Measurements from ENCODE around the gene ATP11A.

The ATP11A gene

DNA sequence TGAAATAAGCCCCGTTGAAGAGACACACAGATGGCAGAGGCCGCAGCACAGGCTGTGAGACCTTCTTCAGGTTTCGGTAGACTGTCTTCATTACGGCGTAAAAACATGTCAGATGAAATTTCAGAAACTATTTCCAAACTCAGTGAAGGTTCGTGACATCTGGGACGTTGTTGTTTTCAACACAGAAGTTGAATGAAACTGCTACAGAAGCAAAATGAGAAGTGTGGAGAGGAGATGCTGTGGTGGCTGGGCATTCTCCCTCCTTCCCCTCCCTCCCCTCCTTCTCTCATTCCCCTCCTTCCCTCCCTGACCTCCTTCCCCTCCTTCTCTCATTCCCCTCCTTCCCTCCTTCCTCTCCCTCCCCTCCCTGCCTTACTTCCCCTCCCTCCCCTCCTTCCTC is 113.6 kb downstream of the ATP11A start:
- no peak for DNase-seq

DNA sequence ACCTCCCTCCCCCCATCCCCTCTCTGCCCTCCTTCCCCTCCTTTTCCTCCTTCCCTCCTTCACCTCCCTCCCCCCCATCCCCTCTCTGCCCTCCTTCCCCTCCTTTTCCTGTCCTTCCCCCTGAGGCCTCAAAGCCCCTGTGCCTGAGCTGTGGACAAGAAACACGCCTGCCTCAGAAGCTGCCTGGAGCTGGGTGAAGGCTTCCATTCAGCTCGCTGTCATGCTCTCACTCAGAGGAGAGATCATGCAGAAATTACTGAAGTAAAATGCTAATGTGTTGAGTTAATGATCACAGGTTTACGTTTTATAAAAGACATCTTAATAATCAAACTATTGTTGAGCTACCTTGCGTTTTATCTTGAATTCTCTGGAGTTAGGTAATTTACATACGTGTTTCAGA is 114.5 kb downstream of the ATP11A start:
- no peak for DNase-seq

DNA sequence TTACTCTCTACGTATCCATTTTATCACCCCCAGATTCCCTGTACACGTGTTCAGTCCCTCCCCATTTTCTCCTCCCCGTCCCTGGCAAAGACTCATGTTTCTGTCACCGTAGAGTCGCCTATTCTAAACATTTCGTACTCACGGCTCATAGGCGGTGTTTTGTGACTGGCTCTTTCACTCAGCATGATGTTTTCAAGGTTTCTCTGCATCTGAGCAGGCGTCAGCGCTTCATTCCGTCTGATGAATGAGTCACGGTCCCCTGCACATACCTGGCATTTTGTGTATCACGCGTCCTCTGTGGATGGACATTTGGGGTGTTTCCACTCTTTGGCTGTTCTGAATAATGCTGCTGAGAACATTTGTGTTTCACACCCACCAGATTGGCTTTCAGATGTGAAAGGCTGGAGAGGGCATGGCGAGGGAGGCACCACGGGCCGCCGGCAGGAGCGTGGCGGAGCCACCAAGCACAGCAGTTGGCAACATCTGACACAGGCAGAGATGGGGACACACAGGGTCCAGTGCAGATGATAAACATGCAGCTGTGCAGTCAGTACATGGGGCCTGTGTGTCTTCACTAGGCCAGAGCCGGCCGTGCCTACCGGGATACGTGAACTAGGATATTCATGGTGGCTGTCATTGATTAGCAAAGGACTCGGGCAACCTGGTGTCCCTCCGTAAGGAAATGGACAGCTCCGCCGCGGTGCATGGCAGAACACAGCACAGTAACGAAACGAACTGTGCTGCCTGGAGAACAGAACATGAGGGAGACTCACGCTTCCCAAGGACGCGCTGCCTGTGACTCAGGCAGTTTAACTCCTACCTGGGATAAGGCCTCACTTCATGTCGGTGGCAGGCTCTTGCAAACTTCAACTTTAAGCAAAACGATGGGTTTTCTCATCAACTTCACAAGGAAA is 117.2 kb downstream of the ATP11A start:
- no peak for DNase-seq

DNA sequence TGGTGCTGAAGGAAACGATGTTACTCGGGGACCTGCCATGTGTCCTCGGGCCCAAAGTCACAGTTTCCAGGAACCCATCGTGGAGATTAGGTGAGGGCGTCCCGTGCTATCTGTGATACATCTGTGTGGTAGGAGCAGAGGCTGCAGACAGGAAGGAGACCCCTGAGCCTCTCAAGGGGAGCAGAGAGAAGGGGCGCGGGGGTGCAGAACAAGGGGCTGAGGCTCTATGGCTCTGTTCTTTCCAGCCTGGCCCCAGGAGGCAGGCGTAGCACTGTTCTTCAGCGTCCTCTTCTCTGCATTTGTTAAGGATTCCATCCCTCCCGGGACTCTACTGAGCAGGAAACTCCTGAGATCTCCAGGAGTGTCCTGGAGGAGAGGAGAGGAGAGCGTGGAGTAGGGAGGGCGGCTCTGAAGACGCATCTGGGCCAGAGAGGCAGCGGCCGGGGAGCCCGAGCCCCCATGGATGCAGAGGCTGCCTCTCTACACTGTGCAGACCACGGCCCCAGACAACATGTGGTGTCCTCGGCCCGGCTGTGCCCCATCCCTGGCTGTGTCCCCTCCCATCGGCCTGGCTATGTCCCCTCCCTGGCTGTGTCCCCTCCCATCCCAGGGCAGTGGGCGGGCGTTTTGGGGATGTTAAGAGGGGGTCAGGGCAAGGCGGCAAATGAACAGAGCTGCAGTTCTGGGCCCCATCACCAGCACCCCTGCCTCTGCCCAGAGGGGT is 118.0 kb downstream of the ATP11A start:
- DNase-seq: no peak

DNA sequence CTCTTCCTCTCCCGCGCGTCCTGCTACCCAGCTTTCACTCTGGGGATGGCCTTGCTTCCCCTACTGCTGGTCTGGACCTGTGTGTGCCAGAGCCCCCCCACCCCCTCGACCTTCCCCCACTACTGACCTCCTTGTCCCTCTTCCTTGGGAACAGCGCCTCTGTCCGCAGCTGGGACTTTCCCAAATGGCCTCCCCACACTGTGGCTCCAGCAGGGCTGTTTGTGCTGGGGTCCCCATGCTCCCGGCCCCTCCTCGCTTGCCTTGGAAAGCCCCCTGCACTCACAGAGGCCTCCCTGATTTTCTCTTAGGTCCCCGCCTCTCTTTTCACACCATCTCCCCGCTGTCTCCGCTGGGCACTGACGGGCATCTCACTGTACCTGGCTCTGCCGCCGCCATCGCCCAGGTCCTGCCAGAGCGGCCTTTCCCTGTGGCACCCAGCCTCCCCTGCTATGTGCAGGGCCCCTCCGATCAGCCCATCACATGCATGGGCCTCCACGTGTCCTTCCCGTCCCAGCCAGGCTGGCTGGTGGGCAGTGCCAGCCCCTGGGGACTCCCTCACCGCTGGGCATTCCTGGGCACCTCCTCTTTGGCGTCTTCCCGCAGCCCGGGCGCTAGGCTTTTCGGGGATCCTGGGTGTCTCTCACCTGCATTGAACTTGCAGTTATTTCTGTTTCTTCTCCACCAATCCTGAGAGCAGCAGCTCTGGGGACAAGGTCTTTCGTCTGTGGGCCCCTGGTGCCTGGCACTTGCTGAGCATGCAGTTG is 118.7 kb downstream of the ATP11A start:
- DNase-seq: no peak

DNA sequence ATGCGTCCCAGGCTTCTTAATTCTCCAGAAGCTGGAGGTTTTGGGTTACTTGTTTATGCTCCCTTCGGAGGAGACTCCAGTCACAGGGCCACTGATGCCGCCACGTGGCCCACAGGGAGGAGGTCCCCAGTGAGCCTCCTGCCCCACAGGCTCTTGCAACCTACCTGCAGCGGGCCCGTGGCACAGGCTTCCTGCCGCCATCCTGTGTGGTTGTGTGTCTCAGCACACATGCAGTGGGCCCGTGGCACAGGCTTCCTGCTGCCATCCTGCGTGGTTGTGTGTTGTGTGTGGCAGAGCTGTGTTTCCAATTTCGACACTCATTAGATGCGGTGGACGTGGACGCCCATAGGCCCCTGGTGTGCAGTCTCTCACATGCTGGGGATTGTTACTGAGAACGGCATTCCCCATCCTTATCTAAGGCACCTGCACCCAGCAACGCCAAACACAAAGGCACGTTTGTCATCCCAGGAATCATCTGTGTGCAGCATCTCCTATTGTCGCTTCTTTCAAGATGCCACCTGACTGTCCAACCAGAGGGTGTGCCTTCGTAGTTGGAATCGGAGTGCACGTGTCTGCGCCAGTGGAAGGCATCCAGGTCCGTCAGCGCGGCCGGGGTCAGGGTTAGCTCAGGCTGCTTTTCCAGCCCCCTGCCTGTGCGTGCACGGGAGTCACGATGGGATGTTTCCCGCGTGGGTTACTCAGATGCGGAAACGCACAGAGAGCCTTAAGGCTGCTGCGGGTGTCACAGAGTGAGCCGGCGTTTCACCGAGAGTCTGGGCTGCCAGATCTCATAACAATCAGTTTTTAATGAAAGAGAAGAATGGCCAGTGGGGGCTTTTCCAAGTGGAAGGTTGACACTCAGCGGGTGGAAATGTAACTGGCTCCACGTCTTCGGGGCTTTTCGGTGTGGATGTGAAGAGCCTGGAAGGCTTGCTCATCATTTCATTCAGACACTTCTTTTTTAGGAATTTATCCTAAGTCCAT is 119.8 kb downstream of the ATP11A start:
- DNase-seq: no peak

DNA sequence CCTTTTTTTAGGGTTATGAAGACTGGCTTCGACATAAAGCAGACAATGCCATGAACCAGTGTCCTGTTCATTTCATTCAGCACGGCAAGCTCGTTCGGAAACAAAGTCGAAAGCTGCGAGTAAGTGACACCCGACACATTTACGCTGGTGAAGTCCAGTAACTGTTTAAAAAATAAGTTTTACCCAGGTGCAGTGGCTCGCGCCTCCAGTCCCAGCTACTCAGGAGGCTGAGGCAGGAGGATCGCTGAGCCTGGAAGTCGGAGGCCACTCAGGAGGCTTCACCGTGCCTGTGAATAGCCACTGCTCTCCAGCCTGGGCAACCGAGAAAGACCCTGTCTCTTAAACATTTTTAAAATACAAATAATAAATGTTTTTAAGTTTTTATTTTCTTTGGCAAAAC is 120.8 kb downstream of the ATP11A start:
- no peak for DNase-seq

DNA sequence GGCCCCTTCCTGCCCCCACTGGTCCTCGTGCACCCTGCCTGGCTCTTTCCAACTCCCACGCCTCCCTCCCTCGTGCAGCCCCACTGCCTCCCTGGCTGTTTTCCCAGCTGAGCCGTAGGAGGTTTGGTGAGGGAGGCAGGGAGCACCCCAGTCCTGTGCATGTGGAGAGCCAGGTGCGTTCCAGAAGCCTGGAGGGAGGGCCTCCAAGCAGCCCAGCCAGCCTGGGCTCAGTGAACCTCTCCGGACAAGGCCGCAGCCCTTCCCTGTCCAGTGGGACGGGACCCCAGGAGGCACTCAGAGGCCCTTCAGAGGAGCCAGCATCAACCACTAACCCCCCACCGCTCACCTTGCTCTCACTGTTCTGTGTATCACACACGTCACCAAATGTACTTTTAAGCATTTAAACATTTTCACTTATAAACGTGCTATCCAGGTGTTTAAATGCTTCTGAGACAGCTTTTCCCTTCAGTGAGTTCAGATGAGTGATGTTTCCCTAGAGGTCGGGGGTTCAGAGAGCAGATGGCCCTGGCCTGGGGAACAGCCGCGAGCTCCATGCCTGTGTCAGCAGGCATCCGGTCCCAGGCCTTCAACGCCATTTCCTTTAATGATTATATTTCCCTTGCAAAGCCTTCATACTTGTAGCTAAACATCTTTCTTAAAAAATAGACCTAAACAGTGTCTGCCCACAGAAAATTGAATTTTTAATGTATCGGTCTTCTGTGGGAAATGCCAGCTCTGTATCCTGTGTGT is 122.6 kb downstream of the ATP11A start:
- DNase-seq: no peak

DNA sequence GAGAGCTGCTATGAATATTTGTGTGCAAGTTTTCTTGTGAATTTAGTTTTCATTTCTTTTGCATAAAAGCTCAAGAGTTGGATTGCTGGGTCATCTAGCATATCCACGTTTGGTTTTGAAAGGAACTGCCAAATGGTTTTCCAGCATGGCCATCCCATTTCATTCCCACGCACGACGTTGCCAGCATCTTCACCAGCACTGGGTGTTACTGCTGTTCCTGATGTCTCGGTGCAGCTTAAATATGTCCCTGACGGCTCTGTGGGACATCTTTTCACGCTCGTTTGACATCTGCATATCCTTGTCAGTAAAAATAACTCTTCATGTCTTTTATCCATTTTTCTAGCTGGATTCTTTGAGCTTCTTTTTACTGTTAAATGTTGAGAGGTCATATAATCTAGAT is 123.7 kb downstream of the ATP11A start:
- DNase-seq: no peak

DNA sequence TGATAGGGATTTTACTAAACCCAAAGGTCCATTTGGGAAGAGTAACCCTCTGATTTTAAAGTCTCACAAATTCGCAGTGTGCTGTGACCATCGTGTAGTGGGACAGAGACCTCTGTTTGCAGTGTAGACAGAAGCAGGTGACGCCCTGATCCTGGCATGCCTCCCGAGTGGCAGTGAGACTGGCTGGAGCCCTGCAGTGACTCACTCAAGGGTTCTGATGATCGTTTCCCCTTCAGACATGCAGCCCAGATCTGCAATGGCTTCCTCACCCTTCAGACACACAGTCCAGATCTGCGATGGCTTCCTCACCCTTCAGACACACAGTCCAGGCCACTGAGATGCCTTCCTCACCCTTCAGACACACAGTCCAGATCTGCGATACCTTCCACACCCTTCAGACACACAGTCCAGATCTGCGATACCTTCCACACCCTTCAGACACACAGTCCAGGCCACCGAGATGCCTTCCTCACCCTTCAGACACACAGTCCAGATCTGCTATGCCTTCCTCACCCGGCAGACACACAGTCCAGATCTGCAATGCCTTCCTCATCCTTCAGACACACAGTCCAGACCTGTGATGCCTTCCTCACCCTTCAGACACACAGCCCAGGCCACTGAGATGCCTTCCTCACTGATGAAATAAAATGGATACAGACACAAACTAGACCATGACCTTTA is 125.2 kb downstream of the ATP11A start:
- no peak for DNase-seq

DNA sequence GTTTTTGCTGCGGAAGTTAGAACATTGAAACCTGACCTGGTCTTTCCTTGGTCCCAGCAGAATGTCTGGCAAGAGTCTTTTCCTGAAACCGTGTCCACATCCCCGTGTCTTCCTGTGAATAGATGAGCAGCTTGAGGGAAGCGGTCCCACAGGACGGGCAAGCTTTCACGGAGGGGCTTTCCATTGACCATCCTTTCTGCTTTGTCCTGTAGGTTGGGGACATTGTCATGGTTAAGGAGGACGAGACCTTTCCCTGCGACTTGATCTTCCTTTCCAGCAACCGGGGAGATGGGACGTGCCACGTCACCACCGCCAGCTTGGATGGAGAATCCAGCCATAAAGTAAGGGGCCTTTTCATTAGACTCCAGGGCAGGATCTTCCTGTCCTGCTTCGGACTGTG is 126.0 kb downstream of the ATP11A start:
- no peak for DNase-seq

DNA sequence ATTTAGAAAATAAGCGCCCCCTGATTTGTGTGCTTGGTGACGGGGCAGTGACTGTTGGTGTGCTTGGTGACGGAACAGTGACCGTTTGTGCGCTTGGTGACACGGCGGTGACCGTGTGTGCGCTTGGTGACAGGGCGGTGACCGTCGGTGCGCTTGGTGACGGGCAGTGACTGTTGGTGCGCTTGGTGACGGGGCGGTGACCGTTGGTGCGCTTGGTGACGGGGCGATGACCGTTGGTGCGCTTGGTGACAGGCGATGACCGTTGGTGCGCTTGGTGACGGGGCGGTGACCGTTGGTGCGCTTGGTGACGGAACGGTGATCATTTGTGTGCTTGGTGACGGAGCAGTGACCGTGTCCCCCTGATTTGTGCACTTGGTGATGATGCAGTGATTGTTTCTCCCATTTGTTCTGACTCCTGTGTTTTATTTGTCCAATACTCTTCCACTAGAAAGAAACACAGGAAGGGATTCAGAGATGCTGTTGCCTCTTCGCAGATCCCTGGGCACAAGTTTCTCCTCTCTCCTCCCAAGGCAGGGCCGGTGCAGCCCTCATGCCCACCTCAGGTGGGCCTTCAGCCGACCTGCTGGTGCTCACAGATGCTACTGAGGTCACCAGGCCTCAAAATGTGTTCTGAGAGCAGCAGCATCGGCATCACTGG is 128.3 kb downstream of the ATP11A start:
- DNase-seq: no peak

DNA sequence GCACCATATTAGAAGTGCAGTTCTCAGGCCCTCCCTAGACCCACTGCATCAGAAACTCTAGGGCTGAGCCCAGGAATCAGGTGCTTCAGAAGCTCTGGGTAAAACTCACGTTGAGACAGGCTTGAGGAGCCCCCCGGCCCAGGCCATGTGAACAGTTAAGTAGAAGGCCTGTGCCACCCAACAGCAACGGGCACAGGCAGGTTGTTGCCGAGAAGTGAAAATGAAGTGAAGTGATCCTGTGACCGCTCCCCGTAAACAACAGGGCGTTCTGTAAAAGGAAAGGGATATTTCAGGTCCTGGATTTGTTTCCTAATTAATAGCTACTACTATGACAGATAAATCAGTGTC is 128.8 kb downstream of the ATP11A start:
- DNase-seq: no peak

DNA sequence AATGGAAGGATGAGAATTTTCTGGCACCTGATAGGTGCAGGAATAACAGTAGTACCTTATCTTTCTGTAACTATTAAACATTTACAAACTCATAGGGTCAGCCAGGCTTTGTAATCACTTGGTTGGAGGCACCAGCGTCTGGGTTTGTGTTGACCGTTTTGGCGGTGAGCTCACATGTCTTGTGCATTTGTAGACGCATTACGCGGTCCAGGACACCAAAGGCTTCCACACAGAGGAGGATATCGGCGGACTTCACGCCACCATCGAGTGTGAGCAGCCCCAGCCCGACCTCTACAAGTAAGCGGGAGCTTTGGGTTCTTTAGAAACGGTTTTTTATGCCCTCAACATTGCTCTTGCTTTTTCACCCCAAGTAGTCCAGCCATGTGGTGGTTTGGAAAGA is 129.3 kb downstream of the ATP11A start:
- DNase-seq: no peak

DNA sequence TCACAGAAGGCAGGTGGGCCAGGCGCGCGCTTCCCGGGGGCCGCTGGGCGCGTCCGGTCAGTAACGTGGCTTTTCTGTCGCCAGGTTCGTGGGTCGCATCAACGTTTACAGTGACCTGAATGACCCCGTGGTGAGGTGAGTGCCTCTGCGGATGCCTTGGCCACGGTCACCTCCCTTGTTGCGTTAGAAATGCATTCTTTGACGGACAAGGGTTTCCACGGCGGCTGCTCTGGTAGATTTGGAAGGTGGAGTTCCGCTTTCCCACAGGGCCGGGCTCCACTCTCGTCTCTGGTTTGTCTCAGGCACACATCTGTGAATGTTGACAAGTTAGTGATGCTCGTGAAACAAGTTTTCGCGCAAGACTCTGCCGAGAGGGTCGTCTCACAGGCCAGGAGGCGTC is 130.0 kb downstream of the ATP11A start:
- no peak for DNase-seq

DNA sequence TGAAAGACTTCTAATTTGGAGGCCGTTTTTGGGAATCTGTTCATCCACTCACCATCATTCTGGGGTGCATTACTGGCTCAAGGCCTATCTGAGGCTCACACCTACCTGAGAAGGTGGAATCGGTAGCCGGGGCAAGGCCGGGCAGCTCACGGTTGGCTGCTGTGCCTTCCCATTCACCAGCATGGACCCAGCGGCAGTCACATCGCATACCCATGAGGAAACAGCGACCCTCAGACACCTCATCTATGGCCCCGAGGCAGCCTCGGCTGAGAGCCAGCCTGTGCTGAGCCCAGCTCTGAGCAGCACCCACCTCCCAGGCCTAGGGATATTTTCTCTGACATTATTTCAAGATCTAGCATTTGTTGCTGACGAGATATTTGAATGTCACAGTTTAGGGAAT is 130.5 kb downstream of the ATP11A start:
- no peak for DNase-seq

DNA sequence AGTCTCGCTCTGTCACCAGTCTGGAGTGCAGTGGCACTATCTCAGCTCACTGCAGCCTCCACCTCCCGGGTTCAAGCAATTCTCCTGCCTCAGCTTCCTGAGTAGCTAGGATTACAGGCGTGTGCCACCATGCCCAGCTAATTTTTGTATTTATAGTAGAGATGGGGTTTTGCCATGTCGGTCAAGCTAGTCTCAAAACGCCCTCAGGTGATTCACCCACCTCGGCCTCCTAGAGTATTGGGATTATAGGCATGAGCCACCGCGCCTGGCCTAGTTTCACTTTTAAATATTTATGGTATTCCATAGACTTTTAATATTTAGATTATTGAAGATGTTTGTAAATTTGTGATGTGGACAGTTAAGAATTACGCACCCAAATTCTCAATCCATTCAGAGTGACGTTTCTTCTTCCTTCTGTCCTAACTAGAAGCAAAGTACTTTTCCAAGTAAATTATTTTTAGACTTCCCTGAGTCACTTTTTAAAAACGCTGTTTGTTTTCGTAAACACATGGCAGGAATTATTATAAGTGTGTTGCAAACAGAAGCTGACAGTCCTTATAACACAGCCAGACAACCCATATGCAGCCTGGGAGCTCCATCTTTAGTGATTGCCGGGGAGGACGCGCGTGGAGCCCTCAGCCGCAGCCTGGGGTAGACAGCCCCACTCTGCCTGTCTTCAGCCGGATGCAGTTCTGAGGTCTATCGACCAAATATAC is 131.7 kb downstream of the ATP11A start:
- DNase-seq: no peak

DNA sequence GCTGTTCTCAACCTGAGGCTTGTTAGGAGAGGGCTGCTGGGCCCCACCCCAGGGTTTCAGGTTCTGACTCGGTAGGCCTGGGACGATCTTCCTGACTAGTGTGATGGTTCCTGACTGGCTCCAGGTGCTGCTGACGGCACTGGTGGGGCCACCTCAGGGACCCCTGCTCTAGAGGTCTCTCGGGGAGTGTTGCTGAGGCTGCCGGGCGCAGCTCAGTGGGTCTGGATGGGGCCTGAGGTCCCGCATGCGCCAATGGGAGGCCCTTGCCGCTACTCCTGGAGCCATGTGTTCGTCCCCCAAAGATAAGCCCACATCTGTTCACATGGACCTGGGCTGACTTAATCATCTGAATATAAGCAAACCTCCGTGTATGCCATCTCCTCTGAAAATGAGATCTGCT is 133.0 kb downstream of the ATP11A start:
- DNase-seq: no peak

DNA sequence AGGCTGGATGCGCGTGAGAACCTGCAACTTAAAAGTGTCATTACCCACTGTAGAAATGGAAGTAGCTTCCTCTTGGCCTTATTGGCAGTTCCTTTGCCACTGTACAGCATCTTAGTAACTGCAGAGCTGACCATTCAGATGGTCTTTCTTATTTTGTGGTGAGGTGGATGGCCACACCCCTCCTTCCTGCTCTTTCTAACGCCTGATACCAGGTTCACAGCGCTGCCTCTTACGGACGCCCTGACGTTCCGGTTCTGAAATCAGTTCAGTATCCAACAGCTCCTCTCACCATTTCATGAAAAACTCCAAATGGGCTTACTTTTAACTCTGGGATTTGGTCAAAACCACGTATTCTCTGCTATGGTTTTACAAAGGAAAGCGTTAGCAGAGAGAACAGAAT is 134.6 kb downstream of the ATP11A start:
- no peak for DNase-seq

DNA sequence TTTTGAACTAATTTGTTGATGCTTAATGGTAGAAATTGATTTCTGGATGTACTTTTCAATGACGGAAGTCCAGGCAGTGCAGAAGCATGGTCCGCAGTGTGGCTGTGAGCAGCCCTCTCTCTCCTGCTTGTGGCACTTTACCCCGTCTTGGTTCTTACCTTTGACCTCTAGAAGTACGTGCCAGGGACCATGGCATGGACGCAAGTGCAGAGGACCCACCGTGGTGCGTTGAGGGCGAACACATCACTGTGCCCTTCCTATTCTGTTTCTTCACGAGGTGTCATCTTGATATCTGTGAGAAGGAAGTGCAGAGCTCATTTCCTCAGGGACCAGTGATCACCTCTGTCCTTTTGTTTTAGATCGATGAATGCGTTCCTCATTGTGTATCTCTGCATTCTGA is 135.2 kb downstream of the ATP11A start:
- no peak for DNase-seq

Measured in activated naive CD4-positive, alpha-beta T cell treated with Interleukin-2 at 50 U/mL for 16 hours (primary cell).